Breast epithelium (tissue), 4 donors: Measurements from ENCODE around the gene LMNTD2. TPM values are rescaled to one million over a fixed set of nuclear protein-coding genes. Genes with fewer than 3 reads are reported as not detected.

Source experiments
- DNase-seq, 2 donors: peaks; one replicate each; pipeline ENCODE4 v3.0.0-alpha.2; 2019; ENCODE audit warnings: low spot score in 2 of 2
- H3K27ac ChIP-seq, 2 donors: fragments of 200-600 bp; sonication (generic) in 1 of 2; one replicate each; pipeline ENCODE4 v1.5.1; 2016 to 2019; ENCODE audit warnings: mild to moderate bottlenecking in 1 of 2
- H3K27me3 ChIP-seq, 2 donors: fragments of 200-600 bp; sonication (generic) in 1 of 2; one replicate each; pipeline versions ENCODE4 v1.5.1 to v1.6.0; 2017 to 2019; ENCODE audit warnings: control low read depth in 1 of 2, mild to moderate bottlenecking in 1 of 2
- H3K36me3 ChIP-seq: fragments of 200-600 bp; one replicate; pipeline ENCODE4 v1.5.1; 2019
- H3K4me1 ChIP-seq, 2 donors: fragments of 200-600 bp; sonication (generic); one replicate each; pipeline ENCODE4 v1.5.1; 2016 to 2019; ENCODE audit warnings: control low read depth in 1 of 2
- H3K4me3 ChIP-seq, 3 donors: fragments of 200-600 bp; sonication (generic); 1 replicate in 2 of 3; 2 replicates in 1 of 3; pipeline ENCODE4 v1.5.1; 2016 to 2019; ENCODE audit warnings: mild to moderate bottlenecking in 3 of 3, moderate library complexity in 2 of 3
- H3K9me3 ChIP-seq, 2 donors: fragments of 200-600 bp; sonication (generic) in 1 of 2; one replicate each; pipeline ENCODE4 v1.5.1; 2016 to 2019; ENCODE audit warnings: control low read depth in 1 of 2
- POLR2A ChIP-seq: fragments of 450-650 bp; IDR thresholded peaks from one replicate; pipeline ENCODE4 v1.6.1; 2016; ENCODE audit warnings: antibody characterized with exemption, mild to moderate bottlenecking, moderate library complexity
- POLR2AphosphoS5 ChIP-seq, 3 donors: sonication (generic); formaldehyde crosslinking; IDR thresholded peaks; one replicate each; pipeline ENCODE4 v1.6.1; 2017; ENCODE audit warnings: antibody characterized with exemption in 3 of 3
- intact Hi-C: fragments of 100-400 bp; cut with DNase I; formaldehyde crosslinking; loops from one replicate; pipeline ENCODE4 v1.15.1; 2023; ENCODE audit warnings: low total_unique reads
- total RNA-seq, 3 donors: library from RNA; depleted of rRNA; stranded (reverse); fragments of >200 nt; gene quantifications; one replicate each; pipeline ENCODE4 v1.1.0, GENCODE V29; 2016
- TF ChIP-seq, protein P1 (sequence below), 3 donors: fragments of 450-650 bp; IDR thresholded peaks; one replicate each; pipeline ENCODE4 v1.5.1; 2016 to 2017; ENCODE audit warnings: antibody characterized with exemption in 3 of 3, mild to moderate bottlenecking in 3 of 3, moderate library complexity in 3 of 3

The LMNTD2 gene
- total RNA-seq, 3 donors from 2014 or later = 2.6 to 6.1 (median 5.2) TPM

DNA sequence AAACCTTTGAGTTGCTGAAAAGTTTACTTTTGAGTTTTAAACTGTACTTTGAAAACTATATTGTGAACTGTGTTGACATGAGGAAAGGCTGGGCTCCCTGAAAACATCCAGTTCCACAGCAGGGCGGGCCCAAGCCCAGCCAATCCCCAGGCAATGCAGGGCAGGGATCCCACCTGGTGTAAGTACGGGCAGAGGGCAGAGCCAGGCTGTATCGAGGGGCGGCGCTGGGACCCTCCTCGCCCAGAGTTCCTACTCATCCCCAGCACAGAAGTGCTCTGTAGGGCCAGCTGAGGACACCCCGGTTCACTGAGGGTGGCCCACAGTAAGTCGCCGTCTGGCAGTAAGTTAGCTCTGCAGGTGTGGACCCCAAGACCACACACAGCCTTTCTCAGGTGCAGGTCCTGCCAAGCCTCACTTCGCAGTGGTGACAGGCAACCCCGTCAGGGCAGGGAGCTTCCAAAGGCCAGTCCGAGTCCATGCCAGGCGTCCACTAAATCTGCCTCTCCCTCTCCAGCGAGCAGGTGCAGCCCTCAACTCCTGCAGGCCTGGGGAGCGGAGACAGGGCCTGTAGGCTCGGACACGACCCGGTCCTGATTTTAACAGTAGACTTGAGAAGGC is 6.6 kb upstream of the LMNTD2 start:
- H3K27me3 ChIP-seq = no peaks in the 10 kb centered on the region
- no peaks in the 10 kb centered on the region for H3K36me3 ChIP-seq
- no peak for TF ChIP-seq POLR2AphosphoS5 (IDR thresholded peaks at IDR 0.05)
- TF ChIP-seq POLR2A = no peak
- TF ChIP-seq, protein P1, sequence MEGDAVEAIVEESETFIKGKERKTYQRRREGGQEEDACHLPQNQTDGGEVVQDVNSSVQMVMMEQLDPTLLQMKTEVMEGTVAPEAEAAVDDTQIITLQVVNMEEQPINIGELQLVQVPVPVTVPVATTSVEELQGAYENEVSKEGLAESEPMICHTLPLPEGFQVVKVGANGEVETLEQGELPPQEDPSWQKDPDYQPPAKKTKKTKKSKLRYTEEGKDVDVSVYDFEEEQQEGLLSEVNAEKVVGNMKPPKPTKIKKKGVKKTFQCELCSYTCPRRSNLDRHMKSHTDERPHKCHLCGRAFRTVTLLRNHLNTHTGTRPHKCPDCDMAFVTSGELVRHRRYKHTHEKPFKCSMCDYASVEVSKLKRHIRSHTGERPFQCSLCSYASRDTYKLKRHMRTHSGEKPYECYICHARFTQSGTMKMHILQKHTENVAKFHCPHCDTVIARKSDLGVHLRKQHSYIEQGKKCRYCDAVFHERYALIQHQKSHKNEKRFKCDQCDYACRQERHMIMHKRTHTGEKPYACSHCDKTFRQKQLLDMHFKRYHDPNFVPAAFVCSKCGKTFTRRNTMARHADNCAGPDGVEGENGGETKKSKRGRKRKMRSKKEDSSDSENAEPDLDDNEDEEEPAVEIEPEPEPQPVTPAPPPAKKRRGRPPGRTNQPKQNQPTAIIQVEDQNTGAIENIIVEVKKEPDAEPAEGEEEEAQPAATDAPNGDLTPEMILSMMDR (IDR thresholded peaks at IDR 0.05) = no peak
- no peak overlapping the region for H3K27ac ChIP-seq
- no peak overlapping the region for H3K4me3 ChIP-seq
- intact Hi-C loops = loop anchor here (10.0 kb wide), 1 partner anchor 208 kb away; the partner anchor contains the start of gene GATD1
- DNase-seq = no peak
- peaks cover 0 to 7% of the 10 kb centered on the region in 2 donors for H3K4me1 ChIP-seq
- H3K9me3 ChIP-seq = no peaks in the 10 kb centered on the region

DNA sequence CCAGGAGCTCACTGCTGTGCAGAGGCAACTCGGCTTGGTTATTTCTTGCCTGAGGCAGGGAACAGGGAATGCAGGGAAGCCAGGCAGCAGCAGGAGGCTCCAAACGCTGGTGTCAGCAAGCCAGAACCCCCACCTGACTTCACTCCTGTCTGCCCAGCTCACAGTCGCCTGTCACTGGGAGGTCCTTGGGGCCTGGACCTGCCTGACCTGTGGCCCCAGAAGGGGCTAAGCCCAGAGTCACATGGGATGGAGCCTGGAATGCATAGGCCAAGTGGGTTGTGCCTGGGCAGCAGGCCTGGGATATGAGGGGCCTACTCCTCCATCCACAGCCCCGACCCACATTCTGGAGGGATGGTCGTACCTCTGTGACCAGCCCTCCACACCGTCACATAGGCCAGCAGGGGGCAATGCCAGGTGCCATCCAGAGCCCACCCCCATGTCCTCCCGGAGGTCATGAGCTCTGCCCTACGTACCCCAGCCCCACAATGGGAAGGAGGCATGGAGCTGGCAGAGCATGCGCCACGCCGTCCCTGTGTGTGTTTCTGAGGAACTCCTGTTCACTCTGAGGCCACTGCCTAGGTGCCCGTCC is 5.5 kb upstream of the LMNTD2 start:
- no peaks in the 10 kb centered on the region for H3K27me3 ChIP-seq
- H3K4me1 ChIP-seq = peaks cover 0 to 7% of the 10 kb centered on the region in 2 donors
- H3K4me3 ChIP-seq = no peak overlapping the region
- intact Hi-C loops = loop anchor here (10.0 kb wide), 1 partner anchor 209 kb away; the partner anchor contains the start of gene GATD1
- TF ChIP-seq POLR2A = no peak
- TF ChIP-seq POLR2AphosphoS5 (IDR thresholded peaks at IDR 0.05) = no peak
- TF ChIP-seq, protein P1 (IDR thresholded peaks at IDR 0.05) = no peak
- peak overlapping the region; percentile 32 to 33 for H3K27ac ChIP-seq
- no peaks in the 10 kb centered on the region for H3K9me3 ChIP-seq
- no peak for DNase-seq
- H3K36me3 ChIP-seq = no peaks in the 10 kb centered on the region

DNA sequence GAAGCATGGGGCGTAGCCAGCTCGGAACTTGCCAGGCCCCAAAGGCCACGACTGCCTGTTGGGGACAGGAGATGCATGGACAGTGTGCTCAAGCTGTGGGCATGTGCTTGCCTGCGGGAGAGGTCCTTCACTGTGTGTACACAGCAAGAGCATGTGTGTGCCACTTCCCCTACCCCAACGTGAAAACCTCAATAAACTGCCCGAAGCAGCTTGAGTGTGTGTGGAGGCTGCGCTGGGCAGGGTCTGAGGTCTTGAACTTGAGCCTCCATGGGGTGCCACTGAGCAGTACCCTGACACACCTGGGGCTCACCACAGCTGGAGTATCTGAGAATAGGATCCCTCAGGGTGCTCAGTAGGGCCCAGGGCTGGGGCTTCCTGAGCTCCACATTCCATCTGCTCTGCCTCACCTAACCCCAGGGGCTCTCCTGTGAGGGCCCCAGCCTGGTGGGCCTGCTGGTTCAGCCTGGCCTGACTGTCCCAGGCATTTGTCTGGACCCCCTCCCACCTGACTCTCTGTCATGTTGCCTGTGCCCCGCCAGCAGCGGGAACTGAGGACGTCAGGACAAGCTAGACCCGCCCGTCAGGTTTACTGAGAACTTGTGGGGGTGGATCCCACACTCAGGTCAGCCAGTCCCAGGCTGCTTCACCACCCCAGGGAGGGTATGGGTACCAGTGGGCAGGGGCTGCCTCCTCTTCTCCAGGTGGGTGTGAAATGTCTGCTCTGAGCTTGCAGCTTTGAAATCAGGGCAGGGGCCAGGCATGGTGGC is 3.5 kb upstream of the LMNTD2 start:
- H3K27me3 ChIP-seq = no peaks in the 10 kb centered on the region
- intact Hi-C loops = loop anchor here (10.0 kb wide), 1 partner anchor 211 kb away; the partner anchor contains the start of gene GATD1
- no peaks in the 10 kb centered on the region for H3K36me3 ChIP-seq
- TF ChIP-seq, protein P1 (IDR thresholded peaks at IDR 0.05) = no peak
- no peak for TF ChIP-seq POLR2A
- TF ChIP-seq POLR2AphosphoS5 (IDR thresholded peaks at IDR 0.05) = no peak
- H3K4me3 ChIP-seq = no peak overlapping the region
- peaks cover 0 to 4% of the 10 kb centered on the region in 2 donors for H3K4me1 ChIP-seq
- H3K9me3 ChIP-seq = no peaks in the 10 kb centered on the region
- DNase-seq = peak; percentile 48 to 71
- H3K27ac ChIP-seq = peak overlapping the region; percentile 52 to 78

DNA sequence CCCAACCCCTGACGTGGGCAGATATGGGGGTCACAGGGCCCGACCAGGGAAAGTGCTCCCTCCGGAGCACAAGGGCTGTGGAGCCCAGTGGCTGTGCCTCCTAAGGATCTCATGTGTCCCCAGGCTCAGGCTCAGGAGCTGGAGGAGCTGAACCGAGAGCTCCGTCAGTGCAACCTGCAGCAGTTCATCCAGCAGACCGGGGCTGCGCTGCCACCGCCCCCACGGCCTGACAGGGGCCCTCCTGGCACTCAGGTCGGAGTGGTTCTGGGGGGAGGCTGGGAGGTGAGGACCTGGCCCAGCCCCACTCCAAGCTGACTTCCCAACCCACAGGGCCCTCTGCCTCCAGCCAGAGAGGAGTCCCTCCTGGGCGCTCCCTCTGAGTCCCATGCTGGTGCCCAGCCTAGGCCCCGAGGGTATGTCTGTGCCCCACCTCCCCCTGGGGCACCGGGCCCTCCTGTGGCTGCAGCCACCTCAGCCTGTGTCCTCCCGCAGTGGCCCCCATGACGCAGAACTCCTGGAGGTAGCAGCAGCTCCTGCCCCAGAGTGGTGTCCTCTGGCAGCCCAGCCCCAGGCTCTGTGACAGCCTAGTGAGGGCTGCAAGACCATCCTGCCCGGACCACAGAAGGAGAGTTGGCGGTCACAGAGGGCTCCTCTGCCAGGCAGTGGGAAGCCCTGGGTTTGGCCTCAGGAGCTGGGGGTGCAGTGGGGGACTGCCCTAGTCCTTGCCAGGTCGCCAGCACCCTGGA is 2.7 kb upstream of the LMNTD2 start:
- no peak for TF ChIP-seq POLR2A
- no peak for TF ChIP-seq POLR2AphosphoS5 (IDR thresholded peaks at IDR 0.05)
- TF ChIP-seq, protein P1 (IDR thresholded peaks at IDR 0.05) = no peak
- DNase-seq = no peak
- no peak overlapping the region for H3K4me3 ChIP-seq
- peaks cover 0 to 4% of the 10 kb centered on the region in 2 donors for H3K4me1 ChIP-seq
- intact Hi-C loops = loop anchor here (10.0 kb wide), 1 partner anchor 212 kb away; the partner anchor contains the start of gene GATD1
- peak overlapping the region; percentile 52 to 78 for H3K27ac ChIP-seq
- no peaks in the 10 kb centered on the region for H3K36me3 ChIP-seq
- H3K9me3 ChIP-seq = no peaks in the 10 kb centered on the region
- no peaks in the 10 kb centered on the region for H3K27me3 ChIP-seq
